SKM-1 (cell line): ENCODE measurements around the gene NCOR2.

ENCODE experiments used
- DNase-seq: peaks from one replicate; lab custom pipeline; 2025; ENCODE audit not compliant: unreplicated experiment; lab: John Stamatoyannopoulos, UW

The NCOR2 gene

GRCh38 chr12:124566997-124567672 lies at the start of gene NCOR2:
TSS of gene NCOR2 (minus strand) at chr12:124567612. CDS start at chr12:124495251, 72,361 bp downstream.
- DNase-seq: no peak

- DNase-seq: peak; percentile 3
Measured at GRCh38 chr12:124616394-124617221, 49.2 kb upstream of the NCOR2 start.

DNA sequence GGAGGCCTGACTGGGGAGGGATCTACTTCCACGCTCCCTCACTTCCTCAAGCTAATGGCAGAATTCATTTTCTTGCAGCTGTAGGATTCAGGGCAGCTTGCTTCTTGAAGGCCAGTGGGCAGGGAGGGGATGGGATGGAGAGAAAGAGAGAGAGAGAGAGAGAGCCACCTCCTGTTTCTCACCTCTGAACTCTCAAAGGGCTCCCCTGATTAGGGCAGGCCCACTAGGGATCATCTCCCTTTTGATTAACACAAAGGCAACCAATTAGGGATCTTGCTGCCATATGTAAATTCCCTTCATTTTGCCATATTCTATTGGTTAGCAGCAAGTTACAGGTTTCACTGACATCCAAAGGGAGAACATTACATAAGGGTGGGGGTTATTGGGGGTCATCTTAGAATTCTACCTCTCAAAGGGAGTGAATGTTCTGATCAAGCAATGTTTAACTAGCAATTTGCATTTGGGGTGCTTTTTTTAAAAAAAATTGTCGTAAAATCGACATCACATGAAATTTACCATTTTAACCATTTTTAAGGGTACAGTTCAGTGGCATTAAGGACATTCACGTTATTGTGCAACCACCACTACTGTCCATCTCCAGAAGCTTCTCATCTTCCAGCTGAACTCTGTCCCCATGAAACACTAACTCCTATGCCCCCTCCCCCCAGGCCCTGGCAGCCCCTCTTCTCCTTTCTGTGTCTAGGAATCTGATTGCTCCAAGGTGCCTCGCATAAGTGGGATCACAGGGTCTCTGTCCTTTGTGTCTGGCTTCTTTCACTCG lies 47.3 kb upstream of the NCOR2 start:
- no peak for DNase-seq

- no peak for DNase-seq
Measured at GRCh38 chr12:124613151-124613585, 45.8 kb upstream of the NCOR2 start.

- no peak for DNase-seq
Measured at GRCh38 chr12:124612410-124612680, 44.9 kb upstream of the NCOR2 start.

DNA sequence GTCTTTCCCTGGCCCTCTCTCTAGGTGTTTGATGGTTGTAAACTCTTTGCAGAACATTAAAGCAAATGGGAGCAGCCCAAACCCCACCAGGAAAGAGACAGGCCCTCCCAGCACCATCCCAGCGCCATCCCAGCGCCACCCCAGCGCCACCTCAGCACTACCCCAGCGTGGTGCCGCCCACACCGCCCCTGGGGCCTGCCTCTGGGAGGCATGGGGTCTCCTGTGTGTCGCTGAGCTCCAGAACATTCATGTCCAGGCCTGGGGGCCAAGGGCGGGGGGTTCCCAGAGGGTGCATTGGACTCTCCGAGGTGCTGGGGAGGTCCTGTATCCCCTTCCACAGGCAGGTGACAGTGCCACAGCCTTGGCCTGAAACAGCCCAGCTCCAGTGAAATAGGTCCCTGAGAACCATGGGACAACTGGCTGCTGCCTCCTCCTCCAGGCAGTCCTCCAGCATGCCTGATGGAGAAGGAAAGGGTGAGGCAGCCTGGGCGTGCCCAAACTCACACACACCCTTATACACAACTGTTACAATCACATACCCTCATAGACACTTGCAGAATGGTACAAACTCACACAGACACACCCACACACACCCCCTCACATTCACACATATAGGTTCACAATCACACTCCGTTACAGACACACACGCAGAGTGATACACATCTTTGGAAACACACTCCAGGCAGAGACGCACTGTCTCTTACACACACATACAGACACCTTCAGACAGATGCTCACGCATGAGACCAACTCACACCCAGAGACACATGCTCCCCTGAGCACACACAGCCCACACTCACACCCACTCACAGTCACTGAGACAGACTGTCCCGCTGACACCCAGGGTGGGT lies 44.4 kb upstream of the NCOR2 start:
- no peak for DNase-seq

DNA sequence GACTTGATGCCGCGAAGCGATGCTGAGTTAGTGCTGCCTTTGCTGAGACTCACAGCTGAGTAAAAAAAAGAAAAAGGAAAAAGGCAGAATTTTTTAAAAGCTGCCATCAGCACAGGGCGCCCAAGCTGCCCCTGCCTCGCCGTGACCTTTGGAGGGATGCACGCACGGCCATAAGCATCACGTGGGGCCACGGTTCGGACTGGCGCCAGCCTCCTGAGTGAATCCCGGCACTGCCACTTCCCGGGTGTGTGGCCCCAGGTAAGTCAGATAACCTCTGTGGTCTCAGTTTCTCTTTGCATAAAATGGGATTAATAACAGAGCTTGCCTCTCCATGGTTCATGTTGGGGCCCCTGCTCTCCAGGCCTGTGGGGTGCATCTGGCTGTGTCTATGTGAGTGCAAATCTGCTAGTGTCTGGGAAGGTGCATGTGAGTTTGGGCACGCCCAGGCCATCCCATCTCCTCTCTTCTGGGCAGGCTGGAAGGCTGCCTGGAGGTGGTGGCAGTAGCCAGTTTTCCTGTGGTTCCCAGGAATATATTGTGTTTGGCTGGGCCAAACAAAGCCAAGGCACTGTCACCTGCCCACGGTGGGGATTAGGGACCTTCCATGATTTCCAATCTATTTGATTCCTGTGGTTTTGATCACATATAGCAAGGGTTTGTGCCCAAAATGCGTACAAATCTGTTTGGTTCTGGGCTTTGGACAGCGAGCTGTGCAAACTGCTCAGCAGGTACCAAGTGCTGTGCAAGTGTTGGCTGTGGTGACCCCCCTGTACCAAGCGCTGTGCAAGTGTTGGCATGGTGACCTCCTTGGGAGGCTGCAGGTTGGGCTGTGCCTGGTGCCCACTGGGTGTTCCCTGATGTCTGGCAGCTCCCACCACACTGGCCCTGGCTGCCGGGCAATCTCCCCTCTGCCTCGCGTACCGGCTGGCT lies 43.5 kb upstream of the NCOR2 start:
- no peak for DNase-seq

GRCh38 chr12:124610021-124610612 lies 42.7 kb upstream of the NCOR2 start:
- DNase-seq: no peak

DNA sequence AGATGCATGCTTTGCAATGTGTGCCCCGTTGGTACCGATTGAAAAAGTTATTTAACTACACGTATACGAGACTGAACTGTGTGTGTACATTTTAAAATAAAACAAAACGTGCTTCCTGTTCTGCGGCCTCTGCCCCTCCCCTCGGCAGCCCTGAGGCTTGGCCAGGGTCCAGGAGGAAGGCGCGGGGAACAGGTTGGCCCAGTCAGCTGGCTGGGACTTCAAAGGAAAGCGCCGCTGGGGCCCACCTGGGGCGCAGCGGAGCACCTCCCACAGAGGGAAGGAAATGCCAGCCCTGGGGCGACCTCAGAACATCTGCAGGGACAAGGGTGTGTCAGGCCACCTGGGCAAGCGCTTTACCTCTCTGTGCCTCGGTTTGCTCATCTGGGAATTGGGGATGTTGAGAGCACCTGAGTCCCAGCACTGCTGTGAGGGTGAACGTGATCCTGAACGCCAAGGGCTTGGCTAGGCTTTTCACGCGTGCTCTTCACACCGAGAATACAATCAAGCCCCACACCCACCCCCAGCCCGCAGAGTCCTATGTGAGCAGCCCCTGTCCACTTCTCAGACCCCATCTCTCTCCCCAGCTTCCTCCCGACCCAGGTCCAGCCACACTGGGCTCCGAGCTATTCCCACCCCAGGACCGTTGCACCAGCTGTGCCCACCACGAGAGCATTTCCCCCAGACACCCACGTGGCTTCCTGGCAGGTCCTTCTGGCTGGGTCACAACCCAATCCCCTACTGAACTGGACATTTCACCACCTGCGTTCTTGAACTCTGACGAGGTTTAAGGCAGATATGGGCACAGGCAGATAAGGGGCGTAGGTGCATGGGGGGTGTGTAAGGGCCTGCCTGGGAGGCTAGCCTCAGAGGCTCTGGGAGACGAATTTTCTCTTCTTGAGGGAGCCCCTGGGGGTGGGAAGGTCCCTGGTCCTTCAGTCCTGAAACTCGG lies 41.9 kb upstream of the NCOR2 start:
- DNase-seq: no peak

GRCh38 chr12:124608450-124608870 lies 41.0 kb upstream of the NCOR2 start:
- no peak for DNase-seq

DNA sequence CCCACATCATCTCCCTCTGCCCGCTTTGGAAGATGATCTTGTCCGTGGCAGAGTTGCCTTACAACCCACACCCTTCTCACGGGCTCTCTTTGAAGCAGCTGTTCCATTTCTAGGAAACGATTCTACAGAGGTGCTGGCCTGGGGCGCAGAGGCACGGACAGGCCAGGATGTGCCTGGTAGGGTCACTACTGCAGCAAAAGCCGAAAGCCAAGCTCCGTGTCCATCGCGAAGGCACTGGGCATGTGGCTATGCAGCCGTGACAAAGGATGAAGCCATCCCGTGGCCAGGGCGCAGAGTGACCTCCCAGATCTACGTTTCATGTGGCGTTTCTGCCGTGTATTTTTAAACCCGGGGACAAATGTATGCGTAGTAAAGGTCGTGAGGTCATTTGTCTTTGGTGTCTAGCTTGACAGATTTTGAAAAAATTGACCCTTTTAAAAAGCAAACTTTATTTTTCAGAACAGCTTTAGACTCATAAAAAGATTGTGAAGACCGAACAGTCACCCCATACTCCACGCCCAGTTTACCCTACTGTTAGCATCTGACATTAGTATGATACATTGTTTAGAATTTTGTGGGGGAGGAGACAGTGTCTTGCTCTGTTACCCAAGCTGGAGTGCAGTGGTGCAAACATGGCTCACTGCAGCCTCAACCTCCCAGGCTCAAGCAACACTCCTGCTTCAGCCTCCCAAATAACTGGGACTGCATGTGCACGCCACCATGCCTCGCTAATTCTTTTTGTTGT lies 40.4 kb upstream of the NCOR2 start:
- no peak for DNase-seq

GRCh38 chr12:124605883-124606774 lies 38.7 kb upstream of the NCOR2 start:
- DNase-seq: no peak

DNA sequence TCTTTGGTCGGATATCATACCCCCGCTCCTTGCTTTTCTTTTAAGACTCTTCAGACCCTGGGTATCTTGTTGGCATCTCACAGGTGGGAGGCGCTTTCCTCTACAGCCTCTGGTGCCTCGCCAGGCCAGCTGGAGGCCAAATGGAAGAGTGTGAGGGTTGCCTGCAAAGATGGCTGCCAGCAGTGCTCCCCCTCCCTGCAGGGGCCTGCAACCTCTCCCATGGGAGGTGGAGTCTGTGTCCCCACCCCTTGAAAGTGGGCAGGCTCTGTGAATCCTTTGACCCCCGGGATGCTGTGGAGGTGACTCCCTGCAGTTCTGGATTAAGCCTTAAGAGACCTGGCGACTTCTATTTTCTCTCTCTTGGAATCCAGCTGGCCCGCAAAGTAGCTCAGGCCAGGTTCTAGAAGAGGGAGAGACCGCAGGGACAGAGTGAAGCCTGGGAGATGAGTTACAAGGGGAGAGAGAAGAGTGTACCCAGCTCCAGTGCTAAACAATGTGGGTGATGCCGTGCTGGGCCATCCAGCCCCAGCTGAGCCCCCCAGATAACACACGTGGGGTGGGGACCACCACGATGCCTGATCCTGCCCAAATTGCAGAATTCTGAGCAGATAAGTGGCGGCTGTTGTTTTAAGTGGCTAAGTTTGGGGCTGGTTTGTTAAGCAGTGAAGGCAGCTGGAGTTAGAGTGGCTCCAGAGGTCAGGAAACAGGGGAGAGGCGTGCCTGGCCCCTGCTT lies 37.9 kb upstream of the NCOR2 start:
- DNase-seq: no peak

- DNase-seq: no peak
Measured at GRCh38 chr12:124604264-124604680, 36.9 kb upstream of the NCOR2 start.

- no peak for DNase-seq
Measured at GRCh38 chr12:124603831-124604251, 36.4 kb upstream of the NCOR2 start.

GRCh38 chr12:124603100-124603541 lies 35.7 kb upstream of the NCOR2 start:
- DNase-seq: no peak
